GM12865 (cell line): ENCODE measurements around the gene ADAM22.
"Not testable (repeated sequence)": the region's sequence is repeated elsewhere in the genome, so short reads cannot be mapped to it uniquely, and the experiment has no call there.

Experiments used
- DNase-seq: peaks from one replicate; pipeline ENCODE4 v3.0.0; 2010; ENCODE audit warnings: low read depth
- H3K4me3 ChIP-seq: 2 replicates; pipeline ENCODE4 v1.5.1; 2011; ENCODE audit warnings: mild to moderate bottlenecking, low read depth, low read length, control low read depth
- TF ChIP-seq, protein P1 (sequence below): IDR thresholded peaks from 2 replicates; pipeline ENCODE4 v1.5.1; 2011; ENCODE audit warnings: low read length, control low read depth, low read depth, inconsistent platforms; ENCODE audit not compliant: insufficient read depth; ENCODE audit errors: missing control alignments

Gene ADAM22

DNA sequence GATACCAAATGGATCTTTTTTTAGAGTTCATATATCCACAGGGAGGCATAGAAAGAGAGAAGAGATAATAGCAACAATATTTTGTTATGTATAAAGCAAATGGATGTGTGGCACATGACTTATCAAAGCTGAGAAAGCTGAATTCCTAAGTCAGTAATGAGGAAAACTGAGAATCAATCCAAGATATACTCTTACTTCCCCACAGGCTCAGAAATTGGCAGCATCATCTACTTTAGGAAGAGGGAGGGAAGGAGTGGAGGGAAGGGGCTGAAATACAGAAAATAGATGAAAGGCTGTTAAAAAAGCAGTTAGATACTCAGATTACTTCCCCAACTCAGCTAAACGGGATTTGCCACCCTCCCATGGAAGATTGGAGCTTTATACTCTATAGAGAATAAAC lies 222.3 kb downstream of the ADAM22 start:
- TF ChIP-seq, protein P1, sequence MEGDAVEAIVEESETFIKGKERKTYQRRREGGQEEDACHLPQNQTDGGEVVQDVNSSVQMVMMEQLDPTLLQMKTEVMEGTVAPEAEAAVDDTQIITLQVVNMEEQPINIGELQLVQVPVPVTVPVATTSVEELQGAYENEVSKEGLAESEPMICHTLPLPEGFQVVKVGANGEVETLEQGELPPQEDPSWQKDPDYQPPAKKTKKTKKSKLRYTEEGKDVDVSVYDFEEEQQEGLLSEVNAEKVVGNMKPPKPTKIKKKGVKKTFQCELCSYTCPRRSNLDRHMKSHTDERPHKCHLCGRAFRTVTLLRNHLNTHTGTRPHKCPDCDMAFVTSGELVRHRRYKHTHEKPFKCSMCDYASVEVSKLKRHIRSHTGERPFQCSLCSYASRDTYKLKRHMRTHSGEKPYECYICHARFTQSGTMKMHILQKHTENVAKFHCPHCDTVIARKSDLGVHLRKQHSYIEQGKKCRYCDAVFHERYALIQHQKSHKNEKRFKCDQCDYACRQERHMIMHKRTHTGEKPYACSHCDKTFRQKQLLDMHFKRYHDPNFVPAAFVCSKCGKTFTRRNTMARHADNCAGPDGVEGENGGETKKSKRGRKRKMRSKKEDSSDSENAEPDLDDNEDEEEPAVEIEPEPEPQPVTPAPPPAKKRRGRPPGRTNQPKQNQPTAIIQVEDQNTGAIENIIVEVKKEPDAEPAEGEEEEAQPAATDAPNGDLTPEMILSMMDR = no peak
- DNase-seq = no peak
- no peak overlapping the region for H3K4me3 ChIP-seq

DNA sequence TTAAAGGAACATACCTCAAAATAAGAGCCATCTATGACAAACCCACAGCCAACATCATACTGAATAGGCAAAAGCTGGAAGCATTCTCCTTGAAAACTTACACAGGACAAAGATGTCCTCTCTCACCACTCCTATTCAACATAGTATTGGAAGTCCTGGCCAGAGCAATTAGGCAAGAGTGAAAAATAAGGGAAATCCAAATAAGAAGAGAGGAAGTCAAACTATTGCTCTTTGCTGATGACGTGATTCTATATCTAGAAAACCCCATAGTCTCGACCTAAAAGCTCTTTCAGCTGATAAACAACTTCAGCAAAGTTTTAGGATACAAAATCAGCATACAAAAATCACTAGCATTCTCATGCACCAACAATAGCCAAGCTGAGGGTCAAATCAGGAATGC lies 225.7 kb downstream of the ADAM22 start:
- H3K4me3 ChIP-seq, DNase-seq: not testable (repeated sequence)

DNA sequence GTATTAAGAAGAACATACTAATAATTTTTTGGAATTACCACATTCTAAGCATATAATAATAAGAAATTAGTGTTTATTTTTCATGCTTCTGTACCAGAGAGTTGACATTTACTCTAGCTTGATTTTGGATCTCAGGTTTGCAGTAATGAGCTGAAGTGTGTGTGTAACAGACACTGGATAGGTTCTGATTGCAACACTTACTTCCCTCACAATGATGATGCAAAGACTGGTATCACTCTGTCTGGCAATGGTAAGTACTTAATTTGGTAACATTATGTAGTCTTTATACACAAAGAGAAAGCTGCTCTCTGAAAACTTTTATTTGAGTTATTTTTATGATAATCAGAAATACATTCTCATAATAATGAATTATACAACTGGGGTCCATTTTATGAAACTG lies 231.6 kb downstream of the ADAM22 start:
- TF ChIP-seq, protein P1 = no peak
- DNase-seq = no peak
- no peak overlapping the region for H3K4me3 ChIP-seq

DNA sequence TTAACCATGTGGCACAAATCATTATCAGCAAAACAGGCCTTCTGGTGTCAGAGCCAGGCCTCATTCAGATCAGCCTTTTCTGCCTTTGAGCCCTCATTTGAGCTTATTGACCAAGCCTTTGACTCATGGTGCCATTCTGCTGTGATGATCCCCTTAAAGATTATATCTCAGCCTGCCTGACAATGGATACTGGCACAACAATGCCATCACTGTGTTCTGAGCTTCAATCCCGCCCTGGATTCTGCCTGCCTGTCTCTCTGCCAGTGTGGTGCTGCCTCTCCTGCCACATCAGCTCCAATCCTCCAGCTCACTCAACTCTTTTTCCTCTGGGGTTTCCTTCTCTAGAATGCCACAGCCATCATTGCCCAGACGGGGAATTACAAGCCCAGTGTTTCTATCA lies 233.2 kb downstream of the ADAM22 start:
- H3K4me3 ChIP-seq = no peak overlapping the region
- TF ChIP-seq, protein P1 = no peak
- no peak for DNase-seq

DNA sequence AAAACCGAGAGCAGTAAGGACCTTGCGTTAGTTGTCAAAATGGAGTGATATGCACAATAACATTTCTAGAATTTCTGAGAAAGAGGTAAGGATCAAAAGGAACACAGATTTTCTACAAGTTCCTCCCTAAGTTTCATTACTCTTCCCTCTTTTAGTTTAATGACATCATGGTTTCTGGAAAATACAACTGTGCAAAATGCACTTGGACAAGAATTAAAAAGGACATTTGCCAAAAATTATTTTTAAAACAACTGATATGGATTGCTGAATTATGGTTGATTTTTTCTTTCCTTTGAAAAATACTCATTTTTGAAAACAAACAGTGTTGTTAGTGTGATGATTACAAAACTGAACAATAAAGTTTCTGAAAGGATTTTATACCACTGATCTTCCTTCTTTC lies 233.7 kb downstream of the ADAM22 start:
- TF ChIP-seq, protein P1 = no peak
- DNase-seq = no peak
- no peak overlapping the region for H3K4me3 ChIP-seq

DNA sequence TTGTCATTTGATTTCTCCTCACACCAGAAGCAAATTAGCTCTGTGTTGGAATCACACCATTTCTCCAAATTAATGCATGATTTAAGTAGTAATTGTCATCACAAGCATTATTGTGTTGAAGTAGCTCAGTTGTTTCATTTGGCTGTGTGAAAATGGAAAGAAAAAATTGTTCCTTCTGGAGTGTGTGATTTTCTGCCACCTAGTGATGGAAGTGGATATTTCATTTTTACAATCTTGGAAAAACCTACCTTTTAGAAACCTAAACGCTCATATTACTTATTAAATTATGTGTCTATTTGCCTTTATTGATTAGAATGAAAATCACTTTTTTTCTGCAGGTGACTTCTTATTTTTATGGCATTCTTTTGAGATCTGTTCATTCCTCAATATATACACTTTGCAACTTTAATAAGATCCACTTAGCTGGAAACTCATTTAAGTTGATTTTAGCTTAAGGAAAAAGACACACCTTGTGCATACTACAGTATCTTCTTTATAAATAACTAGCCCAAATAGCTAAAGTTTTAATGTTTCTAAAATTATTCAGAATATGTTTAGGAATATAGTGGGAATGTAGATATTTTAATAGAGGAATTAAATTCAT lies 235.8 kb downstream of the ADAM22 start:
- no peak overlapping the region for H3K4me3 ChIP-seq
- peak; percentile 16 for DNase-seq
- TF ChIP-seq, protein P1 = peak; percentile 38

DNA sequence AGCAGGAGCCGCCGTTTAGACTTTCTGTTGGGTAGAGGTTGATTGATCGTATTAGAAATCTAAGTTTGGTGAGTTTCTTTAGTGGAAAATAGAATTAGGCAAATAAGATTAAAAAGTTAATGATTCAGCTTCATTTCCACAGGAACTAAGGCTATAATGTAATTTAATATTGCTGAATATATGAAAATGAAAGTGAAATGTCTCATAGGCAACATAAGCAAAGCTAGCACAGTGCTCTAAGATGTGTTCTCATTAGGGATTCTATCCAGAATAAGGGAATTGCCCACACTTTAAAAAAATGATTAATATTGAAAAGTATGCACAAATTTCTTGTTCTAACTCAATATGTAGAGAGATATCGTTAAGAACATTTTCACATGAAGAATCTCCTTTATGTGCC lies 238.8 kb downstream of the ADAM22 start:
- TF ChIP-seq, protein P1 = no peak
- no peak for DNase-seq
- H3K4me3 ChIP-seq = no peak overlapping the region

DNA sequence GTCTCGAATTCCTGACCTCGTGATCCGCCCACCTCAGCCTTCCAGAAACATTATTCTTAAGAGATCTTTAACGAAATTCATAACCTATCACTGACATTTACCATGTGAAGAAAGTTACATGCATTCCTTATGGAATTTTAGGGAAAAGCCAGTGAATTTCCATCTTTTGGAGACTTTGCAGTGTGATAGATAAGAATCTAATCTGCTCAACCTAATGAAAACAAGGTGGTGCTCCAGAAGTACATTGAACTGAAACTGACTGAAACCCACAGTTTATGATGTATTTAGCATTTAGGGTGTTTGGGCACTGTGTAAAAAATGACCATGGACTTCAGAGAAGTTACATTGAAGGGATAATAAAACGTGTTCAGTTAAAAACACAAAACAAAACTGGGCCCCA lies 242.1 kb downstream of the ADAM22 start:
- TF ChIP-seq, protein P1 = no peak
- H3K4me3 ChIP-seq = no peak overlapping the region
- DNase-seq = no peak
